ENCODE data around the gene HDAC1.

GRCh38 chr1:32334864-32335534, 43.1 kb downstream of the HDAC1 start:
- no peak for TF ChIP-seq EZH2phosphoT487 (IDR thresholded peaks at IDR 0.05; ENCODE audit: insufficient read depth, low read depth)
- no peak for TF ChIP-seq EZH2 (IDR thresholded peaks at IDR 0.05; ENCODE audit: insufficient read depth, poor library complexity, severe bottlenecking)

Measured in GM23248 (cell line).